Activated CD8-positive, alpha-beta memory T cell treated with anti-CD3 and anti-CD28 coated beads for 48 hours (primary cell): ENCODE results near the gene SRR.

ENCODE experiments used
- DNase-seq, 3 experiments: peaks; one replicate each; pipeline ENCODE4 v3.0.0-alpha.2; 2020; ENCODE audit warnings: low read depth in 2 of 3, low spot score in 2 of 3

SRR gene

GRCh38 chr17:2369551-2370210 lies 65.9 kb downstream of the SRR start:
- DNase-seq: no peak

DNA sequence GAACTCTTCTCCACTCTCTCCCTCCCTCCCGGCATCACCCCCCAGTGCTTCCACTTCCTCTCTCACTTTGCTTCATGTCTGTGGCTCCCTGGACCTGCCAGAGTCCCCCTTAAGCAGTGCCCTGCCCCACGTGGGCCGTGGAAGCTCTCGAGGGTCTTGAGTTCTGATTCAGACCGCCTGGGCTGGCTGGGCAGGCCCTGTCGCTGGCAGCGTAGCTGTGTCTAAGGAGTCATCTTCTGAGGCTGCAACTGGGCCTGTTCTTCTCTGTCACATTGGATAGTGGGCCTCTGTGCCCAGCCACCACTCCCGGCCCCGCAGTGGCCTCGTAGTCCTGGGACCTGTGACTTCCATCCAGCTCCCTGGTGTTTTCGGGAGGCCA lies 66.5 kb downstream of the SRR start:
- DNase-seq: no peak

- DNase-seq: no peak
Observed at GRCh38 chr17:2371183-2372130, 67.7 kb downstream of the SRR start.

DNA sequence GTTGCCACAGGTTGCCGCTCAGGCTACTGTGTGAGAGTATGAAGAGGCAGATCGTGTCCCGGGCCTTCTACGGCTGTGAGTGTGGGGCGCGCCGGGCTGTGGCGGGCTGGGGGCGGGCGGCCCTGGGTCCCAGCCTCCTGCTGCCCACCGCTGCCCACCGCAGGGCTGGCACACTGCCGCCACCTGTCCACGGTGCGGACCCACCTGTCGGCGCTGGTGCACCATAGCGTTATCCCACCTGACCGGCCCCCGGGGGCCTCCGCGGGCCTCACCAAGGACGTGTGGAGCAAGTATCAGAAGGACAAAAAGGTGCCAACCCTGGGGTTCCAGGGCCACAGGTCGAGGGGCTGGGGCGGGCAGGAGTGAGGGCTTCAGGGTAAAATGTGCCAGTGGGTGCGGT lies 68.4 kb downstream of the SRR start:
- no peak for DNase-seq

- DNase-seq: no peak
Observed at GRCh38 chr17:2372681-2373080, 68.9 kb downstream of the SRR start.

DNA sequence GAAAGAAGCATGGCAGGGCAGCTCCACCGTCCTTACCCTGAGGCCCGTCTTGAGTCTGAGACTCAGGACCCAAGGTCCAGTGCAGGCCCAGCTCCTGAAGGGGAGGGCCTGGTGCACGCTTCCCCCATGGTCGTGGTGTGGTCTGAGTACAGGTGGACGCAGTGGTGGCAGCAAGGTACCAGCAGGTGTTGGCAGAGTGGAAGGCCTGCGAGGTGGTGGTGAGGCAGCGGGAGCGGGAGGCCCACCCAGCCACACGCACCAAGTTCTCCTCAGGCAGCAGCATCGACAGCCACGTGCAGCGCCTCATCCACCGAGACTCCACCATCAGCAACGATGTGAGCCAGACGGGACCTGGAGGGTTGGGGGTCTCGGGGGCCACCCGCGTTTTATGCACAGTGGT lies 69.4 kb downstream of the SRR start:
- no peak for DNase-seq
